Stromal cell of bone marrow (primary cell): Measurements from ENCODE around the gene WBP2.
A peak's percentile ranks its signal among the peaks of the same experiment; 100 is the strongest.
"Not testable (repeated sequence)": the region's sequence is repeated elsewhere in the genome, so short reads cannot be mapped to it uniquely, and the experiment has no call there.

Experiments used
- DNase-seq: peaks from one replicate; pipeline ENCODE4 v3.0.0-alpha.2; 2012; ENCODE audit warnings: low read depth

The WBP2 gene

DNA sequence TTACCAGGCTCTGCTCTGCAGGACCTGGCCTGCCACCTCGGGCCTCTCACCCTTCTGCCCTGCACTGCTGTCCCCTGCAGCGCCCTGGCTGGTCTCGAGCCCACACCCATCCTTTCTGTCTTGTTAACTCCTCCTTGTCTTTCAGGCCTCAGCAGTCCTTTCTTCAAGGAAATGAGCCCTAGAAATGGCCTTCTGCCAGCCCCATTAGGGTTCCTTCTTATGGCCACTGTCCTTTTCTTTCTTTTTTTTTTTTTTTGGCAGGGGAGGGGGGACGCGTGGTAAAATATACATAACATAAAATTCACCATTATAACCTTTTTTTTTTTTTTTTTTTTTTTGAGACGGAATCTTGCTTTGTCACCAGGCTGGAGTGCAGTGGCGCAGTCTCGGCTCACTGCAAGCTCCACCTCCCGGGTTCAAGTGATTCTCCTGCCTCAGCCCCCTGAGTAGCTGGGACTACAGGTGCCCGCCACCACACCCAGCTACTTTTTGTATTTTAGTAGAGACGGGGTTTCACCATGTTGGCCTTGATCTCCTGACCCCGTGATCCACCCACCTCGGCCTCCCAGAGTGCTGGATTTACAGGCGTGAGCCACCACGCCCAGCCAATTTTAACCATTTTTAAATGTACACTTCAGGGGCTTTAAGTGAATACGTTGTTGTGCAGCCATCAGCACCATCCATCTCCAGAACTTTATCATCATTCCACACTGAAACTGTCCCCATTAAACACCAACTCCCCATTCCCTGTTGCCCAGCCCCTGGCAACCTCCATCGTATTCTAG, 10.5 kb upstream of the WBP2 start:
- not testable (repeated sequence) for DNase-seq

DNA sequence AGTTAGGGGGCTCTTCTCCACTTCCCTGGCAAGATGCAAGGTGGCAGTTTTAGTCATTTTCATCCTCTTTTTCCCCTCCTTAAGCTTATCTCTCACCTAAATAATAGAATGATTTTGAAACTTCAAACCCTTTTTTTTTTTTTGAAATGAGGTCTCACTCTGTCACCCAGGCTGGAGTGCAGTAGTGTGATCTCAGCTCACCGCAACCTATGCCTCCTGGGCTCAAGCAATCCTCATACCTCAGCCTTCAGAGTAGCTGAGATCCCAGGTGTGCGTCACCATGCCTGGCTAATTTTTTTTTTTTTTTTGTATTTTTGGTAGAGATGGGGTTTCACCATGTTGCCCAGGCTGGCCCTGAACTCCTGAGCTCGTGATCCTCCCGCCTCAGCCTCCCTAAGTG, 9.8 kb upstream of the WBP2 start:
- not testable (repeated sequence) for DNase-seq

DNA sequence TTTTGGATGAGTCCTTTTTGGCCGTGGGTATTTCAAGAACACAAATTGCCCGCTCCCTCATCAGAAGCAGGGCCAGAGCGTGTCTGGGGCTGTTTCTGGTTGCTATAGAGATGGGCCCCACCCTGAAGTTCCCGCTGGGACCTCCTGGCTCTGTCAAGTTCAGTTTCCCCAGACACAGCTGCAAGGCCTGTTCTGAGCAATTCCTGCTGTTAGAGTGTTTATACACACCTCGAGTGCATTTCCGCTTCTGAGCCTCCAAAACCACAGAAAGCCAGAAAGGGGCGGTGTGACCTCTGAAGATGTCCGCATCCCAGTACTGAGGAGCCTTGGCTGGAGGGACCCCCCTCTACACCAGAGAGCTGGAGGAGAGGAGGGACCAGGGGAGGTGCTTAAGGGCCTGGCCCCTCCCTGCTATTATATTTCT, 9.3 kb upstream of the WBP2 start:
- DNase-seq: peak; percentile 53

DNA sequence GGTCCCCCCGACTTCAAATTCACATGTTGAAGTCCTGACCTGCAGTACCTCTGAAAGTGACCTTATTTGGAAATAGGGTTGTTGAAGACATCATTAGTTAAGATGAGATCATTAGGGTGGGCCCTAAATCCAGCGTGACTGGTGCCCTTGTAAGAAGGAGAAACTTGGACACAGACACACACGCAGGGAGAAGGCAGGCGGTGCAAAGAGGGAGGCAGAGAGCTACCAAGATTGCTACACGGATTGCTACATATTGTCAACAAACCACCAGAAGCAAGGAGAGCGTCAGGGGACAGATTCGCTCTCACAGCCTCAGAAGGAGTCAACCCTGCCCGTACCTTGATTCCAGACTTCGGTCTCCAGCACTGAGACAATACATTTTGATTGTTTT, 6.8 kb upstream of the WBP2 start:
- DNase-seq: peak; percentile 46

DNA sequence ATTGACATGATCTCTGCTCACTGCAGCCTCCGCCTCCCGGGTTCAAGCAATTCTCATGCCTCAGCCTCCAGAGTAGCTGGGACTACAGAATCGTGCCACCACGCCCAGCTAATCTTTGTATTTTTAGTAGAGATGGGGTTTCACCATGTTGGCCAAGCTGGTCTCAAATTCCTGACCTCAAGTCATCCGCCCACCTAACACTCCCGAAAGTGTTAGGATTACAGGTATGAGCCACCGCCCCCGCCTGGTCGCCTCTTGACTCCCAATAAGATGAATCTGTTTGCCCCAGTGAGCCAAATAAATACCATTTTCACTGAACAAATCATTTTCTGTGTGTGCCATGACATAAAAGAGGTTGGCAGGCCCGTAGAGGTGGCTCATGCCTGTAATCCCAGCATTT, 4.2 kb upstream of the WBP2 start:
- DNase-seq: not testable (repeated sequence)

DNA sequence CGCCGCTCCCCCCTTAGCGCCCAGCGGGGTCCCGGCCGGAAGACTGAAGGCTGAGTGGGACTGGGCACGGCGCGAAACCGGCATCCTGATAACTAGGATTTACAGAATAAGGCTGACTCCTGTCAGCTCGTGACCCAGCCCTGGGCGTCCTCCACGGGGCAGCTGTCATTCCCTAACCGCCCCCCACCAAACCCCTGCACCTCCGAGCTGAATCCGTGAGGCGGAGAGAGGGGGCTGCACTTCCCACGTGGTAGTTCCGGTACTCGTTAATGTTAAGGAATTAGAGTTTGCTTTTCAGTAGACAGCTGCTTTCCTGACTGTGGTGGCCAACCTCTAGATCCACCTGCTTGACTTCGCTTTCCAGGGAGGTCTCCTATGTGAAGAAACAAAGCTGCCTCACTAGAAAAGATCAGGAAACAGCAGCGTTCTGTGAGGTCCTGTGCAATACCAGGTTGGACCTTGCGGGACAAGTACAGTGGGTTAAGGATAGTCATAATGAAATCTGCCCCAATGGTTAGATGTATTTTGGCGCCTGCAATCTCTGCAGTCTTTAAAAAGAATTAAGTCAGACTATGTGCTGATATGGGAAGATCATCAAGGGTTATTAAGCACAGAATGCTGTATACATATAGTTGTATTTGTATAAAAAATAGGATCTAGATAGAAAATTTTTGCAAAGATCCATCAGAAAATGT, 1.1 kb upstream of the WBP2 start:
- no peak for DNase-seq

DNA sequence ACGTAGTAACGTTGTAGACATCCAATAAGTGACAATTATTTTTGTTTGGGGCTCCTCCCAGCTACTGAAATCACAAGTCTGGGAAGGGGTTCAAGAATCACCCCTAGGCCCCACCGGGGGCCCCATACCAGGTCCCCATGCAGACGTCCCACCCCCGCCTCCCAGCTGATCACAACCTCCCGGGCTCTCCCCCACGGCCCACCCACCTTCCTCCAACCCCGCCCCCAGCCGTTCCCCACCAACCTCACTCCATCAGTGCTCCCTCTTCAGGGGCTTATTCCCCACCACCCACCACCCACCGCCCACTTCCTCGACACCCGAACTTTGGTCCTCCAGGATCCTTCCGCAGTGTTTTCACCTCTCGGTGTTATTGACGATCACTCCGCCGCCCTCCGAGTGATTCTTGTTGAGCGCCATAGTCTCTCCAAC, 240 bp downstream of the WBP2 start:
- DNase-seq: no peak

DNA sequence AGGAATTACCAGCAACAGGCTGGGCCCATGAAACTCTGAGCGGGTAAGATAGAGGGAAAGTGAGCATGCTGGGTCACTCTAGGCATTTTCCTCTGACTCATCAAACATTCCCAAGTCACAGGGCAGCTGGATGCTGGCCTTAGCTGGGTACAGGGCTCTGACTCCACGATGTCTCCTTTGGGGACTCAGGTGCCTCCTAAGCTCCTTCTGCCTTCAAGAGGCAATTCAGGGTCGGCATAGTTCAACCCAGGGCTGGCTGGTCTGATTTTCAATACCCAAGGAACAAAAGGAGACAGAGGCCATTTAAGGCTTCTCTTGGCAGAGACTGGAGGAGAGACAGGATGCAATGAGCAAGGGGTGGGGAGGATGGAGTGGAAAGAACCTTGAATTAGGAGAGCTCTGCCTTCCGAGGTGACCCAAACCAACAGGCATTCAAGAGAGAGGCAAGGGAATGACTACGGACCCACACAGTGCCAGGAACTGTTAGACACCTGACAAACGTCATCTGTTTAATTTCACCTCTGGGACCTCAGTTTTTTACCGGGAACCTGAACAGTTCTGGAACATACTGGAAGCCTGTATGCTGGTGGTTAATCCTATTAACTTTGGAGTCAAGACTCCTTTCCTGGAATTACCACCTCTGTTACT, 910 bp downstream of the WBP2 start:
- peak; percentile 51 for DNase-seq

DNA sequence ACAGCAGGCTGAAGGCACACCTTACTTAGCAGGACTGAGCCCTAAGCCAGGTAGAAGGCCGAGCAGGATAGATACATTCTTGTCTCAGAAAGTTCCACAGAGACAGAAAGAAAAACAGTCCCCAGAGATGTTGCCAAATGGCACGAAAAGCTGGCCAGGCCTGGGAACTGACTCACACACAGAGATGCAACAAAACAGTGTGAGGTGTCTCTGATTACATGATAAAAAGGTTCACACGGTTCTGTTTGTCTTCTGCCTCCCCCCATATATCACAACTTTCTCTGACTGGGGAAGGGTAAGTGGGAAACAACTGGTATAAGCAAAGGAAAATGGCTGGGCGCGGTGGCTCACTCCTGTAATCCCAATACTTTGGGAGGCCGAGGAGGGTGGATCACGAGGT, 1.7 kb downstream of the WBP2 start:
- no peak for DNase-seq

DNA sequence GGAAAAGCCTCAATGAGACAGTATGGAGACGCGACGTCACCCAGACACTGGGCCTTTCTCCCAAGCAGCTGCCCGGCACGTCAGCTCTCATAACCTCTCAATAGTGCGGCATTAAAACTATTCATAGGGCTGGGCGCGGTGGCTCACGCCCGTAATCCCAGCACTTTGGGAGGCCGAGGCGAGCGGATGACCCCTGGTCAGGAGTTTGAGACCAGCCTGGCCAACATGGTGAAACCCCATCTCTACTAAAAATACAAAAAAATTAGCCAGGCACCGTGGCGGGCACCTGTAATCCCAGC, 3.5 kb downstream of the WBP2 start:
- DNase-seq: not testable (repeated sequence)

DNA sequence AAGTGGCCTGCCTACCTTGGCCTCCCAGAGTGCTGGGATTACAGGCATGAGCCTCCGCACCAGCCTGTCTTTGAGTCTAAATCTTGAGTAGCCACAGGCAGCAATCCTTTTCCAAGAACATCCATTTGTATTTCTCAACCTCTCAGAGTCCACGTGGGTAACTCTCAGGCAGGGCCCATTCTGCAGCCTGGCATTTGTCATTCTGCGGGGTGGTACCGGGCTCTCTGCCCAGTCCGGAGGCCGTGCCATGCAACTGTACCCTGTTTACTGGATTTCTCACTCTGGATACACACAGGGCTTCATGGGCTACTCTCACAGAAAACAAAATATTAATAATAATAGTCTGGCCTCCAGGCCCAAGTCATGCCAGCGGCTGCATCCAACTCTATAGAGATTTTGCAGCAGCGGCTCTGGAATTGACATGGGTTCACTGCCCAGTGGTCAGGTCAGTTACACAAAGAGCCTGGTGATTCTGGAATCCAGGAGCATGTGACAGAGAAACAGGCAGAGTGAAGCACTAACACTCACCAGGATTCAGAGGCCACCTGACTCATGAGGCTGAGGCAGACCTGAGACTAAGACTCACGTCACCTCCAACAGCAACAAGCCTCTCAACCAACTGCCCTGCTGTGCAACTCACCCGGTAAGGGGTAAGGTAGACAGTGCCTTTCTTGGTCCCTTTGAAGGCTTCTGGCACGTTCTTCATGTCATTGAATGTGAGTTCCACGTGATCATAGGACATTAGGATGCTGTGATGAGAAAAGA, 4.0 kb downstream of the WBP2 start:
- DNase-seq: no peak

DNA sequence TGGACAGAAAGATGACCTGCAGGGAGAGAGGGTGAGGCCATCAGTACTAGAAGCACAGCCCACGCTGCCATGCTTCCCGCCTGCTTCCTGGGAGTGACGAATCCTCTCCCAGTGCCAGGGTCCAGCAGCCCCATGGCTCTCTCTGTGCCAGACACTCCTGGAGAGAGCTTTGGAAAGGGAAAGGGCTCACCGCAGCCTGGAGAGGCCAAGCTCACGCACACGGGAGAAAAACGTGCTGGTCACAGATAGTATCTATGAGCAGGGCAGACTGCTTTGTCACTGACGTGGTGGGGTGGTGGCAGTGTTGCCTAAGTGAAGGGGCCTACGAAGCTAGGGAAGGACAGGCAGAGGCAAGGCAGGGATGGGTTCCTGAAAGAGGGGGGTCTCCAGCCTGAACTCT, 5.4 kb downstream of the WBP2 start:
- DNase-seq: no peak

DNA sequence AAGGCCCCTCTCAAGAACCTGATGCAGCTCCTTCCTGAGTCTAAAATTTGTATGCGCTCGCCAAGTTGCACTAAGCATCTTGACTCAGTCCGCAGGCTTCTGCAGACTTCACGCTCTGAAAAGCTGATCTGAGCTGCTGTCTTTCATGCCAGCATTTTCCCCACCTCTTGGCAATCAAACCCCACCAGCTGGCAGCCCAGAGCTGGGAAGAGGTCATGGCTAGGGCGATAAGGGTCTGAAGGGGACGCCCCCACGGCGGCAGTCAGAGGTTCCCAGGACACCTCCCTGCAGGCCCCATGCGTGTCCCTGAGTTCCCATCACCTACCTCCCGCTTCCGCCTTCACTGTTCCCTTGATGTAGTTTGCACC, 5.9 kb downstream of the WBP2 start:
- no peak for DNase-seq

DNA sequence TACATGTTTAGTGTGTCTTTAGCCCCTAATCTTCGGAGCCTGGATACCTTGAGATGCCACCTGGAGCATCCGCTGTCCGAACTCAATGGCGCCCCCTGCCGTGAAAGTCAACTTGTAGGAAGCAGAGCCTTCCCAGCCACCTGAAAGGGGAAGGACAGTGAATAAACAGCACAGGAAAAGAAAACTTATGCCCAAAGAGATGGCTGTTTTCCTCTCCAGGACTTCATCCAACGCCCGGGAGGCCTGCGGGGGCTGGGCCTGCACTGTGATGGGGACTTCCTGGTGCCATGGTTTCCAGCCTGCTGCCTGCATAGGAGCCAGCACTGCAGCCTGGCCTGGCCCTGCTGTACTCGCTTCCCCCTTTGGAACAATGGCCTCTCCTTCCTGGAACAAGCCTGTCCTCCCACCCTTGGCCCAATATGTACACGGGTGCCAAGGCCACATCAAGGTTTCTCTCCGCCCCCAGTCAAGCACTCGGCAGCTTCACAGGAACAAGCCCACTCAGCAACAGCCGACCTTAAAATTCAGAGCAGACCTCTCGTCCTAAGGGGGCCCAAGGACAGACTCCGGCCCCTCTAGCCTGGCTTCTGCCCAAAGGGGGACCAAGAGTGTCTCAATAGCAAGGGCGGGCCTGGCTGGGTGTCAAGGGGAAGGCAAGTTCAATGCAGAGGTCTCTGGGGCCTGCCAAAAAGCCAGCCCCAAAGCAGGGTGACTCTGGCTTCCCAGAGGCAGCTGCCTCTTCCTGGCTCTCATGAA, 6.4 kb downstream of the WBP2 start:
- DNase-seq: no peak

DNA sequence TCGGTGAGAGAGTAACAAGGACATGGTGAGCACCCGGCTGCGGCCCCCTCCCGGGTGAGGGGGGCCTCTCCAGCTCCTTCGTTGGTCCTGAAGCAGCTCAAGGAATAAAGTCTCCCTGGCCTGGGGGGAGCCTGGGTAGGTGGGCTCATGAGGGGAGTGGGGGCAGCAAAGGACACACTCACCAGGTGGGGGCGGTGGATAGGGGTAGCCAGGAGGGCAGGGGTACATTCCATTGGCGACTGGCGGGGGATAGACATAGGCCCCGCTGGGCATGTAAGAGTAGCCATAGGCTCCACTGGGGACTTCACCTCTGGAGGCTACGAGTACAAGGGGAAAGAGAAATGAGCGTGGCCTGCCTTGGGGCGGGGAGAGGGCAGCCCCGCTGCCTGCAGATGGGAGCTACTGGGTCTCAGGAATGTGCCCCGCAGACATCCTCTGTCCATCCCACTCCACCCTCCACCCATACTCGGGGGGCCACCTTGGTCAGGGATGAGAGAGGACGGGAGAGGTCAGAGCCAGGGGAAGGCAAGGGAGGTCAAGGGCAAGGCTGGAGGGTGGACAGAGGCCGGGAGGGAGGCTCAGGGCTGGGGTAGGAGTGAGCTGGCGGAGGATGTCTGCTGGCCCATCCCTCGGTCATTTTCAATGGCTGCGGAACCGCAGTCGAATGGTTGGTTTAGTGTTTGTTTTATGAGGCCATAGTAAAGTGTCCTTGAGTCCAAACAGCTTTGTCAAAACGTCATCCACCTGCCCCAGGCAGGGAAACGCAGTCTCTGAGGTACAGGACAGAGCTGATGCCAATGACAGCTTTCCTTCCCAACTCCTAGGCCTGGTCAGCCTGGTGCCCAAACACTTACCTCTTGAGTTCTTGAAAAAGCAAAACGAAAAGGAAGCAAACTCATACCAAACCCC, 7.3 kb downstream of the WBP2 start:
- DNase-seq: no peak

DNA sequence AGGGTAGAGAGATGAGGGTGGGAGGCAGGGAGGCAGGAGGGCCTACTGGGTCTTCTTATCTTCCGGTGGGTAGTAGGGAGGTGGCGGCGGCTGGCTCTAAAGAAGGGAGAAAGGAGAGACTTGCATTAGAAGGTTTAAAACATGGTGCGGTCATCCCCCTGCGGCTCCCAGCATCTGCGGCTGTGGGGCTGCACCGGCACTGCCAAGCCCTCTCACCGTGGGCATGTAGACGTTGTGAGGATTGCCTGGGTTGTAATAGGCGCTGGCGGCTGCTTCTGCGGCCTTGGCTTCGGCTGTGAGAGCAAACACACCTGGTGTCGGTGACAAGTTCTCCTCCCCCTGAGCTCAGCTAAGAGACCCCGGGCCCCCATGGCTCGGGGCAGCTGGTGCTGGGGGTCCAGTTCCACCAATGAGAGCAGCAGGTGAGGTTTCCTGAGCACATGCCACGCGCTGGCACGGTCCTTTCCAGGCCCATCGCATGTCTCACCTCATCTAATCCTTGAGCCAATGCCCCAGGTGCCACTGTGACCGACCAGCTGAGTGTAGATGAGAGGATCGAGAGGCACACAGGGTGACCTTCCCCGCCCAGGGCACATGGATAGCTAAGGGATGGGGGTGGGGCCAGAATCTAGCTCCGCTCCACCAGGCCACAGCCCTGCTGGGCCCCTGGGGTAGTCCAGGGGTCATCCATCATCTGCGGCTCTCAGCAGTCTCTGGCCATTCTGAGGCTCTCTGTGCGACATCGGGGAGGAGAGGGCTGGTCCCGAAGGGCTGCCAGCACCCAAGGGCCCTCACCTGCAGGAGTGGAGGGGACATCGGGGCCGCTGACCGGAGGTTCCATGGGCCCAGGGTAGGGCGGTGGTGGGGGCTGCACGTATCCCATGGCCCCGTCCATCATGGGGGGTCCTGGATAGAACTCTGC, 8.2 kb downstream of the WBP2 start:
- DNase-seq: no peak

DNA sequence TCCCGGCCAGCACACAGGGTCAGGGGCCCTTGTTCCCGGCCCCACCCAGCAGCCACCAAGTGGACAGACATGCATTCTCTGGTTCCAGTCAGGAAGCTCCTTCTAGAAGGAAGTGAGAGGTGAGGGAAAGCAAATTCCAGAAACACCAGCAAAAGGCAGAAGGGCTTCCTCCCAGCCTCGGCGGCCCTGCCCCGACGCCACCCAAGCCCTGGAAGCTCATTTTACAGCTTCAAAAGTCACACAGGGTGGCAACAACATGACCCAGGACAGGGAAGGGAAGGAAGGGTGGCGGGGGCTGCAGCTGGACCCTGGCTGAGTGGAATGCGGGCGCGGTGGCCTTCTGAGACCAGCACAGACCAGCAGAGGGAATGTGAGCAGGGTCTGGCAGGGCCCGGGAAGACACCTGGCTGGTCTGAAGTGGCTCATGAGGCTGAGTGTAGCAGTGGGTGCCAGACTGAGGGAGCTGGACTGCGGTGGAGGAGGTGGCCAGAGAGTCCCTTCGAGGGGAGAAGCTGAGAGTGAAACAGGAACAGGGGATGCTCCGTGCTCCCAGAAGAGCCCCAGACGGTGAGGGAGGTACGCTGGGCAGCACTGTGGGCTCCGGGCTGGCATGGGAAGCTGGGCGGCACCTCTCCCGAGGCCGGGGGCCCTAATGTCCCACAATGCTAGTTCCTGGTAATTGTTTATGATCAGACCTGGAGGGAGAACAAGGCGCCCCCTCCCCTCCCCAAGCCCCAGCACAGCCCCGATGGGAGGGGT, 9.0 kb downstream of the WBP2 start:
- no peak for DNase-seq

DNA sequence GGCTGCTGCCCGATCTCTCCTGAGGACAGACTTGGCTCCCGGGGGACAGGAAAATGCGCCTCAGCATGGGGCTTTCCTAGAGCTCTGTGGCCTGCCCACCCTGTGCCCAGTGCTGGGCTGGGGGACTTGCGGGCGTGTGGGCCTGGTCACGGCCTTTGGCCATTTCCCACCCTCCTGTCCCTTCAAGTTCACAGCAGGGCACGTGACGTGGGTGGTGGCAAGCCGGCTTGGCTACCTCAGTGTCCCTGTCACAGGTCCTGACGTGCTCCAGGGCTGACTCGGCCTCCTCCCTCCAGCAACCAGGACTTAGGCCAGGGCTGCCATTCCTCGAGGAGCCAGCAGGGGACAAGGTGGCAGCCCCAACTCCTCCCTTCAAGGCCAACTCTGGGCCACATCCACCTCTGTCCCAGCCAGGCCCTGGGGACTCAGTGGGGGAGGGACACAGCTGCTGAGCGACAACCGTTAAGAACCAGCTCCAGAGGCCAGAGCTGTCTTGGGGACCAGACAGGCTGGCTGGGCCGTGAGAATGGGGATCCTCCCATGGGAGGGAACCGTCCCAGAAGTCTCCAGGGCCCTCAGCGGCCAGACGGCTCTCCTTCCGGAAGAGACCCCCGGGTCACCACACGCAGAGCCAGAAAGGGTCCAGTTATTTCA, 9.9 kb downstream of the WBP2 start:
- DNase-seq: peak; percentile 36
